ENCODE data around the gene CDC42BPB.
A peak's percentile ranks its signal among the peaks of the same experiment; 100 is the strongest.

Gene CDC42BPB

DNA sequence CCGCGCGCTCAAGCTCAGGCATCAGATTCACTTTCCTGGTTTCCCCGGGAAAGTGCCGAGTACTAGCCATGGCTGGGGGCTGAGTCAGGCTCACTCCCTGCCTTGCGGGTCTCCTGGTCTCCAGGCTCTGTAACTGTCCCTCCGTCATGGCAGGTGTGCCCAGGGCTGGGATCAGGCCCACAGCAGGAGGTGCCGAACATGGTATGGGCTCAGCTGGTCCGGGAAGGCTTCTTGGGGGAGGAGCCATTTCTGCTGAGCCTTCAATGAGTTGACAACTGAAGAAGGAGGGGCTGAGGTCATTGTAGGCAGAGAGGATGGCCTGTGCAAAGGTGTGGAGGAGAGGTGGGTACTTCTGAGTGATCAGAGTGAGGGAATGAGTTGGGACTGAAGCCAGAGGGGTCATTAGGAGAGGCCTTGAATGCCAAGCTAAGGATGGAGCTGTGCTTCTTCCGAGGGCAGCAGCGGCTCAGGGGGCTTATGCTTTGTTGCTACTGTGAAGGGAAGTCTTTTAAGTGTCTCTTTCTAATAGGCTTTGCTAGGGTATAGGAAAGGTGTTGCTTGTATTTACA, 37.9 kb upstream of the CDC42BPB start:
- DNase-seq = no peak

DNA sequence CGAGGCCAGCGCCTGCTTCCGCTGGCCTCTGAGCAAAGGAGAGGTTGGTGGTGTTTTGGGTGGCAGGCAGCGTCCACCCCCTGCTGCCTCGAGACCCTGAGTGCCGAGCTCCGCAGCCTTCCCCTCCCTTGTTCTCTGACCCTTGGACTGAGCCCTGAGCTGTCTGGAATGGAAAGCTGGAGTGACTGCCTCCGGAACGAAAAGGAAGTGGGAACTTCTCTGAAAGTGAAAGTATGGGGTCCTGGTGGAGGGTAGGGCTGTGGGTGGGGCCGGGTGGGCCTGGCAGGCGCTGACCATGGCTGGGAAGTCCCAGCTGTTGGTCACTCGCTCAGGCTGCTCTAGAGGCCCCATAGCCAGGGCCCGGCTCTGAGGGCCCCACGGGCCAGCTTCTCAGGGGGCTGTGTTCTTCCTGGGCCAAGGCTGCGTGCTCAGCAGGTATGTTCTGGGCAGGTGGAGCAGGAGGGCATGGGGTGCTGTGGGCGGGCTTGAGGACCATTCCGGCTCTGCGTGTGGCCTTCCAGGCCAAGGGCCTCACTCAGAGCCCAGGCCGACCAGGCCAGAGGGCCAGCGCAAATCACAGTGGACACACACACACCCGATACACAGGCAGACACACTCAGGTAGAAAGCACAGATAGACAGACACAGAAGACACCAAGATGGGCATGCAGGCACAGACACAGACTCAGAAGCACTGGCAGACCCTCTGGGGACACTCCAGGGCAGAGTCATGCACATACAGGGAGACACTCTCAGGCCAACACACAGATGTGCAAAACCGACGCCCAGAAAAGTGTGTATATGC, 37.3 kb upstream of the CDC42BPB start, which contains the start of gene EXOC3L4:
EXOC3L4 (plus strand) TSS at position 320 of the 804 bp plus-strand sequence. CDS start 5,495 bp downstream, outside the sequence.
- DNase-seq = no peak

DNA sequence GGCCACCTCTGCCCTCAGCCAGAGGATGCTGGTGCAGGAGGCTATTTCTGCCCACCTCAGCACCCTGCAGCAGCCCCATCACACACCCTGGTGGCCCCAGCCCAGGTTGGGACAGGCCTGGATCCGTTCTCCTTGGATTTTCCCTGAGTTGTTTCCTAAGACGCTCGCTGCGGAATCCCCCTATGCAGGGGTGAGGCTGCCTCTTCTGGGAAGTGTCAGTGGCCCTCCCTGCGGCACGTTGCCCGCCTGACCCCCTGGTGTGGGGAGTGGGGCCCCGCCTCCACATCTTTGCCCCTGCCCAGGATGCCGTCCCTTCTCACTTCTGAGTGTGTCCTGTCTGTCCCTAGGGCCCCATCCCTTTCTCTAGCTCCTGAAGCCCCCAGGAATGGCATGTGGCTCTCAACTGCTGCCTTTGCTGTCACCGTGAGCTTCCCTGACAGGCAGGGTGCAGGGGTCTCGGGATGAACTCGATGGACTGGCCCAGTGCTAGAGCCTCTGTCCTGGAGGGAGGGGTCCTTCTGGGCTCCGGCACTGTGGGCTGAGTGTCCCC, 36.6 kb upstream of the CDC42BPB start:
- no peak for DNase-seq

DNA sequence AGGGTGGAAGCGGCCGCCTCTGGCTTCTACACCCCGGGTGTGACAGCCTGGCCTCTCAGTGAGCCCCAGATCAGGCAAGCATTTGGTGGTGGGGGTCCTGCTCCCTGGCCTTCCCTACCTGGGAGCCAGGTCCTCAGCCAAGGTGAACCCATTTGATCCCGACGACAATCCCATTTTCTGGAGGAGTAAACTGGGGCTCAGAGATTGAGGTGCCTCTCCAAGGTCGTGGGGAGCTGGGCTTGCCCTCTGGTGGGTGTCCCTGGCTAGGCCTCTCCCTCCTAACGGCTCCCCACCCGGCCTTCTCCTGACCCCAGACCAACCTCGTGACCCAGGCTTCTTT, 34.5 kb upstream of the CDC42BPB start:
- DNase-seq = no peak

DNA sequence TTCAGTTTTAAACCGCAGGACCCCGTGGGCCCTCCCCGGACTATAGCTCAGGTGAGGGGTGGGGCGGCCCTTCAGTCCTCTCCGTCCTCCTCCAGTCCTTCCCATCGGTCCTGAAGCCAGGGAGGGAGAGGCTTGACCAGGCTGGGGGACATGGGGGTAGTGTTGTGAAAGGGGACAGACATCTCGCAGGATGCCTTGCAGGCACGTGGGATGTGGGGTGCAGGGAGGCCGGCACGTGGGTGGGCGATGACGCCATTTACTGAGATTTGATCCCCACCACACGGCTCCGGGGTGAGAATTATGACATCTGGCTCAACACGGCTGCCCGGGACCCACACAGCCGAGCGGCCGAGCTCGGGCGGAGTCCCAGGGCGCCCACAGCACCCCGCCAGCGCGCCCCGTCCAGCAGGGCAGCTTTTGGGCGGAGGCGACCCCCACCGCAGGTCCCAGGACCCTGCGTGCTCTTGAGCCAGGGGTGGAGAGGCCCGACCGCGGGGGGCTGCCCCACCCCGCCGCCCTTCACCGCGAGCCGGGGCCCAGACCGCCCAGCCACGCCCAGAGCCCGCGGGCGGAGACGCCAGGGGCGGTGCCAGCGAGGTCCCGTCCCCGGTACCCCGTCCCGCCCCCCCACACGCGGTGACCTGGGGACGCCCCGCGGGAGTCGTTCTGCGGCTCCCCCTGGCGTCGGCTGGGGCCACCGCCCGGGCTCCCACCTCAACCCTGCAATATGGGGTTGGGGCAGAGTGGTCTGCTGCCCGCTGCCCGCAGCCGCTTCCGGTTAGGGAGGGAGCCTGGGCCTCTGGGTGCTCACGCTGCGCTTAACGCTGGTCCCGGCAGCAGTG, 33.9 kb upstream of the CDC42BPB start:
- peak; percentile 80 for DNase-seq

DNA sequence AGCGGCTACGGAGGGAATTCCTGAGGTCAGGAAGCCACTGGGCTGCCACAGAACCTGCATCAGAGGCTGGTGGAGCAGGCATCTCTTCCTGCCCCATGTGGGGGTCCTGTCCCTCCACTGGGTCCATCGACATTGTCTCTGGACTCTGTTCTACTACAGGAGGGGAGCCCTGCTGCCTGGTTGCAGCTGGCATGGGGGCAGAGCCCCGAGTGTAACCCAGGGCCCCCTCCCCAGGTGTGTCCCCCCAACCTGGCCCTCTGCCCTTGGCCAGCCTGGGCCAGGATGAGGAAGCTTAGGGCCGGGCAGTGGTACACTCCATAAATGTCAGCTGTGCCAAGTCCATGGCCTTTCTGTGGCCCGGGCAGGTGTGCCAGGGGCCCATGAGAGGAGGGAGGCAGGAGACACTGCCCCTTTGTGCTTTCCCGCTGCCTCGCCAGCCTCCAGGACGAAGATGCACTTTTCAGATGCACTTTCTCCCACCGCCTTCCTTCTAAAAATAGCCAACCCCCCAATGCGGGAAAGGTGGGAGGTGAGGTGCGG, 33.2 kb upstream of the CDC42BPB start:
- DNase-seq = no peak

DNA sequence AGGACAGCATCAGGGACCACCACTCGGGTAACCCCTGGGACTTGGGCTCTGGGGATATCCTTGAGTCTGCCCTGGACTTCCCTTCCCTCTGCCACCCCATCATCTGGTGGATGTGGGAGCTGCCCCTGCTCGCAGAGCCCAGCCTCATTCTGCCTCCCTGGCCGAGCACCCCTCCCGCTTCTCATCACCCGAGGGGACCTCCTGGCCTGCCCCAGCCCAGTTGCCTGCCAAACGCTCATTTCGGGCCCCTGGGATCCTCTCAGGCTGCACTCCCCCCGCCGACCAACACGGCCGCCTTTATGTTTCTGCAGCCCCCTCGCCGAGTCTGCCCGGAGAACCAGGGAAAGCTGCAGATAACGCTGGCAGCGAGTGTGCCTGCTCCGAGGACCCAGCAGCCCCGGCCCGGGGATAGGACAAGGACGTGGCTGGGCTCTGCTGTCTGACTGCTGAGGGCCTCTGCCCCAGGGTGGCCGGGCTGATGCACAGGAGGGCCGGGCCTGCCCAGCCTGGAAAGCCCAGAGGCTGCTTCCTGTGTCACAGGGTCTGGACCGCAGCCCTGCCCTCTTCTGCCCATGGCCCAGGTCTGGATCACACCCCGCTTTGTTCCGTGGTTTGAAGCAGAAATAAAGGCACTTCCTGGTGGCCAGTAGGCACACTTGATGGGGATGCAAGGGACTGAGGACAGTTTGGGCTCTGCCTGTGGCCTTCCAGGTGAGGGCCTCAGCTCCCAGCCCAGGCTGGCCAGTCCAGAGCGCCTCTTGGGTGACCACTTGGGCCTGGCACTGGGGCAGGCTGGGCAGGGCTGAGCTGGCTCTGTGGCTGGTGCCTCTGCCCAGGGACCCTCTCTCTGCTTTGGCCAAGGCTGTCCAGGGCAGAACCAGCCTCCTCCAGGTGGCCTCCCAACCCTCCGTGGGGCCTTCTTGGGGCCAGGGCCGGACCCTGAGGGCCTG, 32.3 kb upstream of the CDC42BPB start:
- DNase-seq = no peak

DNA sequence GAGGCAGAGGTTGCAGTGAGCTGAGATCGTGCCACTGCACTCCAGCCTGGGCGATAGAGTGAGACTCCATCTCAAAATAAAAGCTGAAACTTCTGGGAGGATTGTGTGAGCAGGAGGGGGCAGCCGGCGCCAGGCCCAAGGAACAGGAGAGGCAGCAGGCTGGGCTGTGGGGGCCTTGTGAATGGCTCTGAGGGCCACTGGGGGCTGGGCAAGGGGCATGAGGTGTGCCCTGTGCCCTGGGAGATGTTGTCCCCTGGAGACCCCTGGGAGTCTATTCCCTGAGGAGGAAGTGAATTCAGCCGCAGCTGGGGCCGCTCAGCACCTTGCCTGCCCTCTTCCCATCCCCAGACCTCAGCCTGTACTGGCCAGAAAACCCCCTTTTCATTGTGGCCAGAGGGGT, 31.6 kb upstream of the CDC42BPB start:
- no peak for DNase-seq

DNA sequence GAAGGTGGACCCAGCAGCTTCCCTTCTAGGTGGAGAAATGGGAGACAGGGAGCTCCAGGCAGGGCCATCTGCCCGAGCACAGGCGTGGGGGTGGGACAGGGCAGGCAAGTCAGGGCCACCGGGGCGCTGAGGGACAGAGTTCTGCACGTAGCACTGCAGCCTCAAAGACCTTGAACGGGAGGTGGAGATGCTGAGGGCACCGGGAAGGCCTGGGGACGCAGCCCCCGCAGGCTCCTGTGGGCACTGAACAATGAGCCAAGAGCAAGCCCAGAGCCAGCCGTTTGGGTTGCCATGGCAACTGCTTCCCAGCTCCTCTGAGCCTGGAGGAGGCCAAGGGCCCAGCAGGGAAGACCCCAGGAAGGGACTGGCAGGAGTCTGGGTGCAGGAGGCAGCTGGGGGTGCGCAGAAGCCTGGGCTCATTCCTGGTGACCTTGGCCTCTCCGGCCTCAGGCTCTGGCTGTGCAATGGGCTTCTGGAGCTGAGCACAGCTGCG, 30.0 kb upstream of the CDC42BPB start:
- DNase-seq = no peak

DNA sequence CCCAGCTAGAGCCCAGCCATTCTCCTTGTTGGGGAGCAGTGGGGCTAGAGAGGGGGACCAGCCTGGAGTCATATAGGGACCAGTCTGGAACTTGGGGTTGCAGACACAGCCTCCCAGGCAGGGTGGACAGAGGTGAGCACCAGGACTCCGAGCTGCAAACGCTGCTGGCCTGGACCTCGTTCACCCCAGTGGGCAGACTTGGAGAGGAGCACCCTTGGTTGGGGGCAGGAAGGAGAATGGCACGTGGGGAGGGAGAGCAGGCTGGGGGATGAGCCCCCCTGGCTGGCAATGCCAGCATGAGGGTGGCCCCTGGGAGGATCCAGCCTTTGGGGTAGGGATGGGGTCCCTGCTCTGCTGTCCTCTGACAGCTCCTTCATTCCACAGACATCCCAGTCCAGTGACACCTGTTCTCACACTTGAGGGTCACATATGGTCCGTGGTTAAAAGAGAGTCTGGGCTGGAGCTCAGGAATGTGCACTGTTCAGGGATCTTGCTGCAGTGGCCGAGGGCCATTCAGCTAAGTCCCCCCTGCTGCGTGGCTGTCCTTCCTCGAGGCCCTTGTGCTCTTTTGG, 29.5 kb upstream of the CDC42BPB start:
- no peak for DNase-seq

DNA sequence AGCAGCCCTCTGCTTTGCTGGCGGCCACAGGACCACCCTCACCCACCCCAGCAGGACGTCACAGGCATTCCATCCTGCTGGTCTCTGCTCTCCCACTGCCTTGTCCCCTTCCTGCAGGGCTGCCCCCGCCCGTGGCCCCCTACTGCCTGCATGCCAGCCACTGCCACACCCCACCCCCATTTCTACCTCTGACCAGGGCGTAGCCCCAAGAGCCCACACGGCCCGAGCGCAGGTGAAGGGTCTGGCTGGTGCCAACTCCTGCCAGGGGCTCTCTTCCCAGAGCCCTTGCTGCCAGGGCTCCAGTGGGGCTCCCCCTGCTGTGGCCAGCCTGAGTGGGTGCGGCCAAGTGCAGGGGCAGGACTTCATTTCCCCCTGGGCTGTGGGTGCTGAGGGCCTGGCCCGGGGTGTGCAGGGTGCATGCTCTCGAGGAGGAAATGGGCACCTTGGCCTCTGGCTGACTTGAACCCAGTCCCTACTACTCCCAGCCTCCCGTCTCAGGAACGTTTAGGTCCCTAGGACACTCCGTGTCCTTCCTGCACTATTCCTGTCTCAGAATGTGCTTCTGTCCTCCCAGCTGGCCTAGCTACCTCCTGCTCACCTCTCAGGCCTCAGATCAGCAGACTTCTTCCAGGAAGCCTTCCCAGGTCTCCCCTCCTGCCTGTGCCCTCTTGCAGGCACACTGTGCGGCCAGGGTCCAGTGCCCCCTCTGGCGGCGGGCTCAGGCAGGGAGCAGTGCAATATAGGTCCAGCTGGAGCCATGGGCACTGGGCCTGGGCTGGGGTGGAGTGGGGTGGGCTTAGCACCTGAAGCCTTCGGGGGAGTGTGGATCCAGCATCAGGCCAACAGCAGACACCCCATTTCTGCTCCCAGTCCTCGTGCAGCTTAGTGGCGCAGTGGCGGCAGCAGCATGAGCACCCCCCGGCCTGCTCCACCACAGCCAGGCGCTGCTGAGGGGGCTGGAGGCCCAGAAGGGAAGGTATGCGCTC, 28.1 kb upstream of the CDC42BPB start:
- DNase-seq = no peak

DNA sequence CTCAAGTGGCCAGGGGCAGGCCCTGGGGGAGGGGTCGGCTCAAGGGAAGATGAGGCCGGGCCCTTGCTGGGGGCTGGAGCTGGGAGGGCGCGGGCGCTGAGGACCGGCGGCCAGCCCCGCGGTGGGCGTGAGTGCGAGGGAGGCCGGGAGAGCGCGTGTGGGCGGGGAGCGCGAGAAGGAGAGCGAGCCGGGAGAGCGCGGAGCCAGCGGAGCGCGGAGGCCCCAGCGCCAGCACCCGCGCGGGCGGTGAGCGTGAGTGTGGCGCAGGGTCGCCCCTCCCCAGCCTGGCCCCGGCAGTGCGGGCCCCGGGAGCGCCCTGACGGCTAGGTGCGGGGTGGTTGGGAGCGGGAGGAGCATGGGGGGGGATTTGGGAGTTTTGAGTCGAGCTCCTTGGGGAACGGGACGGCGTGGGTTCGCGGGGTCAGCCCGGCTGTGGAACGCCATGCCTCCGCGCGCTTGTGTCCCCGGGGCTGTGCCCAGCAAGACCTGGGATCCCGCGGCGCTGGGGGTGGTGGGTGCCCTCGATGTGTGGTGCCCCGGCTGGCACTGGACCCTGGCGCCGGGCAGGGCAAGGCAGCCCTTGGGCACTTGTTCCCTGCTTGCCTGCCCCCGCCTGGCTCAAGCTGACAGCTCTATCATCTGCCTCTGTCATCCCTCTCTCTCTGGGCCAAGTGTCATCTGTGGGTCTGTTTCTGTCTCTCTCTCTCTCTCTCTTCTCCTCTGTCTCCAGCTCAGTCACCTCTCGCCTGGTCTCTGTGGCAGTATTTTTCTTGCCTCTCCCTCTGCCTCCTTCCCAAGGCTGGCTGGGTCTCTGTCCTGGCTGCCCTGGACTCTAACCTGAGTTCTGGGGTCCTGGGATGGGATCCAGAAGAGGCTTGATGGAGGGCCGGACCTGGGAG, 26.9 kb upstream of the CDC42BPB start, which contains the start of gene LBHD2:
LBHD2 (plus strand) TSS at position 190 of the 899 bp plus-strand sequence. CDS start 1,803 bp downstream, outside the sequence.
- no peak for DNase-seq

DNA sequence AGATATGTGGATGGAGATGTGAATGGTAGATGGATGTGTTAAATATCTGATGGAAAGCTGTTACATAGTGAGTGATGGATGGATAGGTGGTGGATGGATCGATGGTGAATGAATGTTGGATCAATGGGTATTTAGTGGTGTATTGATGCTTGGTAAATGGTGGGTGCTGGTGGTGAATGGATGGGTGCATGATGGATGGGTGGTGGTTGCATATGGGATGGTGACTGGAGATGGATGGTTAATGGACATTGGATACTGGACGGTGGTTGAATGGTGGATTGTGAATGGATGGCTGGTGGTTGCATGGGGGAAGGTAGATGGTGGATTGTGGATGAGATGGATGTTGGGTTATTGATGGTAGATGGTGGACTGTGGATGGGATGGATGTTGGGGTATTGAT, 24.6 kb upstream of the CDC42BPB start:
- no peak for DNase-seq

DNA sequence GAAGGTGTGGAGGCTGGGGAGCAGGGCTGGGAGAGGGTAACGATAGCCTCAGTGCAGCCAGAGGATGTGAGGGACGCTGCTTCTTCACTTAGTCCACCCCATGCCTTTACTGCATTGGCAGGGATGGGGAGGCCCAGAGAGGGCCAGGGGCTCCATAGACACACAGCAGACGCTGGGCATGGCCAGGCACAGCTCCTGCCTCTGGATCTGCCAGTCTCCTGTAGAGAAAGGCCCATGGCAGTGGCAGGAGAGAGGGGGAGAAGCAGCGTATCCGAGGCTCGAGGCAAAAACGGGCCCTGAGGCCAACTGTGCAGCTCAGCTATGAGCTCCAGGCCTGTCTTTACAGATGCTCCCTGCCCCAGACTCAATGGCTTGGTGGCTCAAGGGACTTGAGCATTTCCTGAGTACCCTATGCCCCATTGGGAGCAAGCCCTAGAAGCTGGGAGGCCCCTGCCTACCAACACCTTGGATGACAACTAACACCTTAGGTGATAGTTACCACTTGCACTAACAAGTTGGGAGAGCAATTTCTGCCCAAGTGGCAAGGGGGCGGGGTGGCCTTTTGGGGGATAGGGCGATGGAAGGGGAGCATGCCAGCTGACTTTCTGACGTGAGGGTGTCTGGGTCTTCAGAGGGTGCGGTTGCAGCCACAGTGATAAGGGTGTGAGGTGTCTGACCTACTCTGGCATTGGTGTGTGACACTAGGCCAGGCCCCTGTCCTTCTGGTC, 21.7 kb upstream of the CDC42BPB start:
- DNase-seq = no peak

DNA sequence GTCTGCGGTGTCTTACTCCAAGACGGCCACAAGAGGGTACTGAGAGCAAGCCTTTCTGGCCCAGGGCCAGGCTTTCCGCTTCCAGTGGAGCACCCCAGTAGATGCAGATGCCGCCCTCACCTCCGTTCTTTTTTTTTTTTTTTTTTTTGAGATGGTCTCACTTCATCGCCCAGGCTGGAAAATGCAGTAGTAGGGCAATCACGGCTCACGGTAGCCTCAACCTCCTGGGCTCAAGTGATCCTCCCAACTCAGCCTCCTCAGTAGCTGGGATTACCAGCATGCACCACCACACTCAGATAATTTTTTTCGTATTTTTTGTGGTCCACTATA, 21.0 kb upstream of the CDC42BPB start:
- peak; percentile 82 for DNase-seq

DNA sequence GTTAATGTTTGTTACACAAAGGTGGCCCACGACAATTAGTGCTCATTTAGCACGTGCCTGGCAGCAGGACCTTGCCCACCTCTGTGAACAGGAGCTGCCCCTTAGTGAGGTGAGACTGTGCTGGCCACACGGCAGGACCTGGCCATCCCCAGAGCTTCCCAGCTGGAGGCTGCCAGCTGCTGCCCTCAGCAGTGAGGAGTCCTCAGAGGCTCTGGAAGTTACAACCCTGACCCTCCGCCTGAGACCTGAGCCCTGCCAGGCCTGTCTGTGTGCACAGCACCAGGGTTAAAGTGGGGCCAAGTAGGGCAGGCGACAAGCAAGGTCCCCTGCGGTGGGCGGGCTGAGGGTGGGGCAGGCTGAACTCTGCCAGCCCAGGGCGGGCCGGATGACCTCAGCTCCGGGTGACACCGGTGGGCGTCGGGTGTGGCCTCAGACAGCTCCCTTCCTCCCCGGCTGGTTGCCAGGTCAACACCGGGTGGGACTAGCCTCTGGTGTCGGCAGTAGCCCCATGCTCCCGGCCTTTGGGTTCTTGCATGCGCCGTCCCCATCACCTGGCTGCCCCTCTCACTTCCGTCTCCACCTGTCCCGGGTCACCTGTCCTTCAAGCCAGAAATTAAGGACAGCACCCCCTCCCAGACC, 17.5 kb upstream of the CDC42BPB start:
- DNase-seq = peak; percentile 20

DNA sequence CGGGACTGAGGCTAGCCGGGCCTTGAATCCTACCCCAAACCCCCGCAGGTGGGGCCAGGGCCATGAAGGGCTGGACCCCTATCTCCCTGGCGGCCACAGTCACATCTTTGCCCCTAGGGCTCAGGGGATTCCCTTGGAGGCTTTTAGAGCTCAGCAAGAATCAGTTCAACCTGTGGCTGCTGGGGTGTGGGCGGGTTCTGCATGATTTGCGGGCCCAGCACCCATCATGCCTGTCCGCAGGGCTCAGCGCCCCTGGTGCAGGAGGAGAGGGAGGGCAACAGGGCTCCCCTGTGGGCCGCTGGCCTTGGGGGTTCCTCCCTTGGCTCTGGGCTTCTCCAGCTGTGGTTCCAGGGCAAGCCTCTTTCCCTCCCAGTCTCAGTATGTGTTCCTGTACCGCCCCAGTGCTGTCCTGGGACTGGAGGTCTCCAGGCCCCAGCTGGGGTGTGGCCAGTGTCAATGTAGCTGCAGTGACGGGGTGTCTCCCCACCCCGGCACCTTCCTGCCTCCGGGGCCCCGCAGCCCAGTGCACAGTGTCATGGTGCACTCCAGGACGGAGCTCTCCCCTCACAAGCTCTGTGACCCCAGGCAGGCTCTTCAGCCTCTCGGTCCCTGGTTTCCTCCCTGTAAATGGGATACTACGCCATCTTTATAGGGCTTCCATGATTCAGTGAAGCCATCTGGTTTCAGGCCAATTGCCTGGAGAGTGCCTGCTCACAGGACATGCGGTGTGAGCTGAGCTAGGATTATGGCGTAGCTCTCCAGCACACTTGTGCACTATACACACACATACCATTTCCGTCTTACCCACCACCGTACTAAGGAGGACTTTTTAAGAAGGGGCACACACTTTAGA, 16.8 kb upstream of the CDC42BPB start:
- DNase-seq = no peak
